Neural cell (in vitro differentiated cells): ENCODE results near the gene LDLRAD2. TPM values are rescaled to one million over a fixed set of nuclear protein-coding genes. Genes with fewer than 3 reads are reported as not detected.

Experiments
- H2AFZ ChIP-seq: fragments of 200-600, 300-800 bp; sonication (generic), shearing (Covaris generic); 2 replicates; pipeline ENCODE4 v1.6.0; 2014; ENCODE audit warnings: low read depth, mild to moderate bottlenecking, antibody characterized with exemption, low read length, moderate library complexity
- H3F3A ChIP-seq: fragments of 200-600 bp; shearing (Covaris generic); 2 replicates; pipeline ENCODE4 v1.6.1; 2016; ENCODE audit warnings: mild to moderate bottlenecking, moderate library complexity, mixed read lengths, antibody characterized with exemption, low read length; ENCODE audit not compliant: insufficient read depth, poor library complexity, severe bottlenecking
- H3K27ac ChIP-seq: fragments of 200-600, 300-800 bp; sonication (generic), shearing (Covaris generic); 2 replicates; pipeline ENCODE4 v1.5.1; 2014; ENCODE audit warnings: mild to moderate bottlenecking, low read length, moderate library complexity
- H3K27me3 ChIP-seq: fragments of 300-800, 200-600 bp; sonication (generic), shearing (Covaris generic); 2 replicates; pipeline ENCODE4 v1.6.0; 2014; ENCODE audit warnings: mild to moderate bottlenecking, low read depth, low read length, moderate library complexity; ENCODE audit not compliant: insufficient read depth
- H3K36me3 ChIP-seq: fragments of 300-800, 200-600 bp; sonication (generic), shearing (Covaris generic); 2 replicates; pipeline ENCODE4 v1.5.1; 2014; ENCODE audit warnings: mild to moderate bottlenecking, antibody characterized with exemption, low read length, moderate library complexity; ENCODE audit not compliant: insufficient read depth
- H3K4me2 ChIP-seq: fragments of 300-800, 200-600 bp; sonication (generic), shearing (Covaris generic); 2 replicates; pipeline ENCODE4 v1.6.0; 2014; ENCODE audit warnings: mild to moderate bottlenecking, low read length
- H3K4me3 ChIP-seq: fragments of 300-800, 200-600 bp; sonication (generic), shearing (Covaris generic); 2 replicates; pipeline ENCODE4 v1.5.1; 2014; ENCODE audit warnings: mild to moderate bottlenecking, low read length, moderate library complexity
- H3K79me2 ChIP-seq: fragments of 200-600 bp; shearing (Covaris generic); replicated peaks from 2 replicates; pipeline ENCODE4 v1.6.0; 2014; ENCODE audit warnings: mild to moderate bottlenecking, low read length, moderate library complexity; ENCODE audit not compliant: insufficient read depth
- H3K9ac ChIP-seq: fragments of 300-800, 200-600 bp; sonication (generic), shearing (Covaris generic); 2 replicates; pipeline ENCODE4 v1.6.1; 2016; ENCODE audit warnings: mild to moderate bottlenecking, low read length, mixed read lengths
- H3K9me2 ChIP-seq: fragments of 200-600 bp; shearing (Covaris generic); 2 replicates; pipeline ENCODE4 v1.6.1; 2016; ENCODE audit warnings: mild to moderate bottlenecking, low read length, mixed read lengths; ENCODE audit not compliant: insufficient read depth
- H3K9me3 ChIP-seq: fragments of 200-600, 300-800 bp; sonication (generic), shearing (Covaris generic); 2 replicates; pipeline ENCODE4 v1.6.1; 2016; ENCODE audit warnings: mild to moderate bottlenecking, mixed run types, low read length, moderate library complexity, mixed read lengths
- H4K20me1 ChIP-seq: fragments of 200-600 bp; shearing (Covaris generic); 2 replicates; pipeline ENCODE4 v1.6.1; 2016; ENCODE audit warnings: mild to moderate bottlenecking, mixed run types; ENCODE audit not compliant: insufficient read depth
- EP300 ChIP-seq: fragments of 450-650 bp; conservative IDR thresholded peaks from 2 replicates; pipeline ENCODE4 v1.6.1; 2014; ENCODE audit warnings: antibody characterized with exemption, mild to moderate bottlenecking, moderate library complexity; ENCODE audit not compliant: poor library complexity, severe bottlenecking
- EZH2 ChIP-seq: fragments of 200-600, 300-800 bp; shearing (Covaris generic), sonication (generic); IDR thresholded peaks from 2 replicates; pipeline ENCODE4 v1.6.1; 2014; ENCODE audit warnings: antibody characterized with exemption, low read length, borderline replicate concordance, mild to moderate bottlenecking; ENCODE audit not compliant: insufficient read depth, poor library complexity, severe bottlenecking
- MXI1 ChIP-seq: fragments of 450-650 bp; conservative IDR thresholded peaks from 2 replicates; pipeline ENCODE4 v1.6.1; 2014; ENCODE audit warnings: antibody characterized with exemption, mild to moderate bottlenecking; ENCODE audit not compliant: poor library complexity, severe bottlenecking
- POLR2AphosphoS5 ChIP-seq: IDR thresholded peaks from 2 replicates; pipeline ENCODE4 v1.6.1; 2012
- RAD21 ChIP-seq: fragments of 450-650 bp; conservative IDR thresholded peaks from 2 replicates; pipeline ENCODE4 v1.6.1; 2014; ENCODE audit warnings: antibody characterized with exemption, mild to moderate bottlenecking, moderate library complexity
- SMC3 ChIP-seq: fragments of 450-650 bp; conservative IDR thresholded peaks from 2 replicates; pipeline ENCODE4 v1.6.1; 2014; ENCODE audit warnings: antibody characterized with exemption, mild to moderate bottlenecking, moderate library complexity; ENCODE audit not compliant: poor library complexity
- TAF1 ChIP-seq: IDR thresholded peaks from 2 replicates; pipeline ENCODE4 v1.6.1; 2012; ENCODE audit warnings: low read depth
- polyA plus RNA-seq: library from polyadenylated mRNA; depleted of rRNA; stranded (reverse); fragments of >200 nt; gene quantifications from 2 replicates; pipeline ENCODE4 v1.2.3, GENCODE V29; 2014
- TF ChIP-seq, protein P1 (sequence below): fragments of 450-650 bp; IDR thresholded peaks from 2 replicates; pipeline ENCODE4 v1.5.1; 2014; ENCODE audit warnings: antibody characterized with exemption, mild to moderate bottlenecking, moderate library complexity; ENCODE audit not compliant: poor library complexity, severe bottlenecking
- TF ChIP-seq, protein P2 (sequence below): IDR thresholded peaks from 2 replicates; pipeline ENCODE4 v1.6.1; 2012; ENCODE audit warnings: borderline replicate concordance

LDLRAD2 gene
- polyA plus RNA-seq, 1 donor from 2014 or later = not detected

DNA sequence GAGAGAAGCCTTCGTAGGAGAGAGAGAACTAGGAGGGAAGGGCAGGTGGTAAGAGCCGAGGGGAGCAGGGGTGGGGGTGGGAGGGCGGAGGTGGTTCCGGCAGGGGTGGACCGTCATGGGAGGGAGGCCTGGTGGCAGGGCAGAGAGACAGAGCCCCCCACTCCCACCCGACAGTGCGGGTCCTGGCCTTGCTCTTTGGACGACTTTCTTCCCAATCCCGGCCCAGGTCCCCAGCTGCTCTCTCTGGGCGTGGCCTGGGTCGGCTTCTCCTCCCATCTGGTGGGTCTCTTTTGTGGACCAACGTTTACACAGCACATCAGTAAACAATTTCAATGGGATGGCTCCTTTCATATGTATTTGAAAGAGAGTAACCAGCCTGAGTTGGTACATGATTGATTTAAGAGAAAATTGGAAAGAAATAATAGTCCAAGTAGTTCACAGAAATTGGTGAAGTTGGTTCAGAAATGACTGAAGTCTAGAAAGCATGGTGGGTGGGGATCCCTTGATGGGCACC is 56.9 kb downstream of the LDLRAD2 start:
- Histone ChIP-seq H3K4me2 (no peak overlapping the region), H2AFZ (no peak overlapping the region), H4K20me1 (no peaks in the 10 kb centered on the region), H3K27me3 (no peaks in the 10 kb centered on the region), H3K9me2 (no peaks in the 10 kb centered on the region), H3F3A (no peaks in the 10 kb centered on the region), H3K79me2 (no peaks in the 10 kb centered on the region), H3K9ac (no peak overlapping the region), H3K36me3 (no peaks in the 10 kb centered on the region), H3K27ac (no peak overlapping the region), H3K9me3 (no peaks in the 10 kb centered on the region), H3K4me3 (no peak overlapping the region)
- TF ChIP-seq EP300 (no peak), TAF1 (no peak), RAD21 (no peak), EZH2 (no peak), SMC3 (no peak), POLR2AphosphoS5 (no peak), MXI1 (no peak)
- TF ChIP-seq, protein P1, sequence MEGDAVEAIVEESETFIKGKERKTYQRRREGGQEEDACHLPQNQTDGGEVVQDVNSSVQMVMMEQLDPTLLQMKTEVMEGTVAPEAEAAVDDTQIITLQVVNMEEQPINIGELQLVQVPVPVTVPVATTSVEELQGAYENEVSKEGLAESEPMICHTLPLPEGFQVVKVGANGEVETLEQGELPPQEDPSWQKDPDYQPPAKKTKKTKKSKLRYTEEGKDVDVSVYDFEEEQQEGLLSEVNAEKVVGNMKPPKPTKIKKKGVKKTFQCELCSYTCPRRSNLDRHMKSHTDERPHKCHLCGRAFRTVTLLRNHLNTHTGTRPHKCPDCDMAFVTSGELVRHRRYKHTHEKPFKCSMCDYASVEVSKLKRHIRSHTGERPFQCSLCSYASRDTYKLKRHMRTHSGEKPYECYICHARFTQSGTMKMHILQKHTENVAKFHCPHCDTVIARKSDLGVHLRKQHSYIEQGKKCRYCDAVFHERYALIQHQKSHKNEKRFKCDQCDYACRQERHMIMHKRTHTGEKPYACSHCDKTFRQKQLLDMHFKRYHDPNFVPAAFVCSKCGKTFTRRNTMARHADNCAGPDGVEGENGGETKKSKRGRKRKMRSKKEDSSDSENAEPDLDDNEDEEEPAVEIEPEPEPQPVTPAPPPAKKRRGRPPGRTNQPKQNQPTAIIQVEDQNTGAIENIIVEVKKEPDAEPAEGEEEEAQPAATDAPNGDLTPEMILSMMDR = no peak
- TF ChIP-seq, protein P2, sequence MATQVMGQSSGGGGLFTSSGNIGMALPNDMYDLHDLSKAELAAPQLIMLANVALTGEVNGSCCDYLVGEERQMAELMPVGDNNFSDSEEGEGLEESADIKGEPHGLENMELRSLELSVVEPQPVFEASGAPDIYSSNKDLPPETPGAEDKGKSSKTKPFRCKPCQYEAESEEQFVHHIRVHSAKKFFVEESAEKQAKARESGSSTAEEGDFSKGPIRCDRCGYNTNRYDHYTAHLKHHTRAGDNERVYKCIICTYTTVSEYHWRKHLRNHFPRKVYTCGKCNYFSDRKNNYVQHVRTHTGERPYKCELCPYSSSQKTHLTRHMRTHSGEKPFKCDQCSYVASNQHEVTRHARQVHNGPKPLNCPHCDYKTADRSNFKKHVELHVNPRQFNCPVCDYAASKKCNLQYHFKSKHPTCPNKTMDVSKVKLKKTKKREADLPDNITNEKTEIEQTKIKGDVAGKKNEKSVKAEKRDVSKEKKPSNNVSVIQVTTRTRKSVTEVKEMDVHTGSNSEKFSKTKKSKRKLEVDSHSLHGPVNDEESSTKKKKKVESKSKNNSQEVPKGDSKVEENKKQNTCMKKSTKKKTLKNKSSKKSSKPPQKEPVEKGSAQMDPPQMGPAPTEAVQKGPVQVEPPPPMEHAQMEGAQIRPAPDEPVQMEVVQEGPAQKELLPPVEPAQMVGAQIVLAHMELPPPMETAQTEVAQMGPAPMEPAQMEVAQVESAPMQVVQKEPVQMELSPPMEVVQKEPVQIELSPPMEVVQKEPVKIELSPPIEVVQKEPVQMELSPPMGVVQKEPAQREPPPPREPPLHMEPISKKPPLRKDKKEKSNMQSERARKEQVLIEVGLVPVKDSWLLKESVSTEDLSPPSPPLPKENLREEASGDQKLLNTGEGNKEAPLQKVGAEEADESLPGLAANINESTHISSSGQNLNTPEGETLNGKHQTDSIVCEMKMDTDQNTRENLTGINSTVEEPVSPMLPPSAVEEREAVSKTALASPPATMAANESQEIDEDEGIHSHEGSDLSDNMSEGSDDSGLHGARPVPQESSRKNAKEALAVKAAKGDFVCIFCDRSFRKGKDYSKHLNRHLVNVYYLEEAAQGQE = no peak

DNA sequence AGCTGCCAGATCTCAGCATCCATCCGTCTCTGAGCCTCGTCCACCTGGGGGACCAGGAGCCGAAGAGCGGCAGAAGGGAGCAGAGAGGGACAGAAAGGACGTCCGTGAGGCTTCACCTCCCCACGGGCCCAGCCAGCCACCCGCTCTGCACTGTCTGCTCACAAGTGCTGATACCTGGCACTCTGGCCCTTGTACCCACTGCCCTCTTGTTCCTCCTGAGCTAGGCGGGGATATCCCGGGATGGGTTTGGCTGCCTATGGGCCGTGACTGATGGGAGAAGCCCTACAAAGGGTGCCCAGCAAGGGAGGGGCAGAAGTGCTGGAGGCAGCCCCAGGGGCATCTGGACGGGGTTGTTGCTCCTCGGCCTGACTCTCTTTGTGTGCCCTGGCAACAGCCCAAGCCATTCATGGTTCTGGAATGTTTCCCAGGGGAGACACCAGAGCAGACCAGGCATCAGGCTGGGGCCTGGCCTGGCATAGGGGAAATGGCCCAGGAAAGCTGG is 57.6 kb downstream of the LDLRAD2 start:
- no peak overlapping the region for H3K27ac ChIP-seq
- H3K9ac ChIP-seq = no peak overlapping the region
- H3K9me3 ChIP-seq = no peaks in the 10 kb centered on the region
- H3K9me2 ChIP-seq = no peaks in the 10 kb centered on the region
- H3F3A ChIP-seq = no peaks in the 10 kb centered on the region
- no peaks in the 10 kb centered on the region for H3K36me3 ChIP-seq
- H3K79me2 ChIP-seq = no peaks in the 10 kb centered on the region
- no peak overlapping the region for H2AFZ ChIP-seq
- no peak overlapping the region for H3K4me3 ChIP-seq
- H4K20me1 ChIP-seq = no peaks in the 10 kb centered on the region
- TF ChIP-seq, protein P2 = no peak
- TF ChIP-seq EP300 = no peak
- TF ChIP-seq, protein P1 = no peak
- TF ChIP-seq MXI1 = no peak
- TF ChIP-seq RAD21 = no peak
- no peak for TF ChIP-seq TAF1
- no peak for TF ChIP-seq SMC3
- TF ChIP-seq POLR2AphosphoS5 = no peak
- TF ChIP-seq EZH2 = no peak
- H3K4me2 ChIP-seq = no peak overlapping the region
- H3K27me3 ChIP-seq = no peaks in the 10 kb centered on the region
